GM10266 (cell line): ENCODE measurements around the gene SPIB.

Experiments used
- DNase-seq: peaks from one replicate; pipeline ENCODE4 v3.0.0; 2012; ENCODE audit errors: extremely low spot score
- TF ChIP-seq, protein P1 (sequence below): IDR thresholded peaks from 2 replicates; pipeline ENCODE4 v1.5.1; 2012; ENCODE audit warnings: mild to moderate bottlenecking, low read depth; ENCODE audit not compliant: control insufficient read depth, insufficient read depth; ENCODE audit errors: missing control alignments

Gene SPIB

DNA sequence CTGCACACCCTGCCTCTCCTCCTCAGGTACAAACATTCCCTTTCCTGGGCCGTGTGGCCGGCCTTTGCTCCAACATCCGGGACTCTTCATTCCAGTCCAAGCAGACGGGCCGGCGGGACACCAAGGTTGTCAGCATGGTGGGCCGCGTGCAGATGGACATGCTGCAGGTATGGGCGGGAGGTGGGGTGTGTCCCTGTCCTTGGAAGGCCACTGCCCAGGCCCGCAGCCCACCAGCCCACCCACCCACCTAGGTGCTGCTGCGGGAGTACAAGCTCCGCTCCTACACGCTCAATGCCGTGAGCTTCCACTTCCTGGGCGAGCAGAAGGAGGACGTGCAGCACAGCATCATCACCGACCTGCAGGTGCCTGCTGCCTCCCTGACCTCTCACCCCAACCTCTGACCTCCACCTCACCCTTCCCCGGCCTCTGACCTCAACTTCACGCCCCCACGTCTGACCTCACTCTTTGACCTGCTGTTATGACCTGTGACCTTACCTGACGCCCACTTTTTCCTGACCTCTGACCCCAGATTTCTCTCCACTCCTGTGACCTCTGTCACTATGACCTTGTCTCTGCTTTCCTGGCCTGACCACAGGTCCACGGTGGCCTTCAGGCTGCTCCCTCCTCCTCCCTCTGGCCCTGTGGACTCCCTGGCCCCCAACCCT lies 12.4 kb upstream of the SPIB start:
- DNase-seq: no peak
- TF ChIP-seq, protein P1, sequence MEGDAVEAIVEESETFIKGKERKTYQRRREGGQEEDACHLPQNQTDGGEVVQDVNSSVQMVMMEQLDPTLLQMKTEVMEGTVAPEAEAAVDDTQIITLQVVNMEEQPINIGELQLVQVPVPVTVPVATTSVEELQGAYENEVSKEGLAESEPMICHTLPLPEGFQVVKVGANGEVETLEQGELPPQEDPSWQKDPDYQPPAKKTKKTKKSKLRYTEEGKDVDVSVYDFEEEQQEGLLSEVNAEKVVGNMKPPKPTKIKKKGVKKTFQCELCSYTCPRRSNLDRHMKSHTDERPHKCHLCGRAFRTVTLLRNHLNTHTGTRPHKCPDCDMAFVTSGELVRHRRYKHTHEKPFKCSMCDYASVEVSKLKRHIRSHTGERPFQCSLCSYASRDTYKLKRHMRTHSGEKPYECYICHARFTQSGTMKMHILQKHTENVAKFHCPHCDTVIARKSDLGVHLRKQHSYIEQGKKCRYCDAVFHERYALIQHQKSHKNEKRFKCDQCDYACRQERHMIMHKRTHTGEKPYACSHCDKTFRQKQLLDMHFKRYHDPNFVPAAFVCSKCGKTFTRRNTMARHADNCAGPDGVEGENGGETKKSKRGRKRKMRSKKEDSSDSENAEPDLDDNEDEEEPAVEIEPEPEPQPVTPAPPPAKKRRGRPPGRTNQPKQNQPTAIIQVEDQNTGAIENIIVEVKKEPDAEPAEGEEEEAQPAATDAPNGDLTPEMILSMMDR: no peak

DNA sequence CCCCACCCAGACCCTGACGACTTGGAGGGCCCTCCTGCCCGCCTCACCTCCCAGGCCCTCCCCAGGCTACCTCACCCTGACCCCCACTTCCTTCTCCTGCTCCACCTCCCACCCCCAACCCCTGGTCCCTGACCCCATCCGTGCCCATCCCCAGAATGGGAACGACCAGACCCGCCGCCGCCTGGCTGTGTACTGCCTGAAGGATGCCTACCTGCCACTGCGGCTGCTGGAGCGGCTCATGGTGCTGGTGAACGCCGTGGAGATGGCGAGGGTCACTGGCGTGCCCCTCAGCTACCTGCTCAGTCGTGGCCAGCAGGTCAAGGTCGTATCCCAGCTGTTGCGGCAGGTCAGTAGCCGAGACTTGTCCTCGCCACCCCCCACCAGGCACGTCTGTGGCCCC lies 11.9 kb upstream of the SPIB start:
- DNase-seq: no peak

DNA sequence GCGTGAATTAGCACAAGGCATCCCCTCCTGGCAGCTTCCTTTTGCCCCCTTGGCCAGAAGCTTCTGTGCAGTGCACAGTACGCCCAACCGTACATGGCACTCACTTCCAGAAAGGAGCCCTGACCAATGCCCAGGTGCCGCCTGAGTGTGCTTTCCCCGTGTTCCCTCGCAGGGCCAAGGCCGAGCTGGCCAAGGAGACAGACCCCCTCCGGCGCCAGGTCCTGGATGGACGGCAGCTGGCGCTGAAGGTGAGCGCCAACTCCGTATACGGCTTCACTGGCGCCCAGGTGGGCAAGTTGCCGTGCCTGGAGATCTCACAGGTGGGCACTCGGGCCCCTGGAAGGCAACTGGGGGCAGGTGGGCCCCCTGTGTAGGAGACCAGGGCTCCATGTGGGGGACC lies 9.4 kb upstream of the SPIB start:
- TF ChIP-seq, protein P1: no peak
- DNase-seq: no peak

More for the DNA sequence above, 11.9 kb upstream of the SPIB start:
- TF ChIP-seq, protein P1: no peak

DNA sequence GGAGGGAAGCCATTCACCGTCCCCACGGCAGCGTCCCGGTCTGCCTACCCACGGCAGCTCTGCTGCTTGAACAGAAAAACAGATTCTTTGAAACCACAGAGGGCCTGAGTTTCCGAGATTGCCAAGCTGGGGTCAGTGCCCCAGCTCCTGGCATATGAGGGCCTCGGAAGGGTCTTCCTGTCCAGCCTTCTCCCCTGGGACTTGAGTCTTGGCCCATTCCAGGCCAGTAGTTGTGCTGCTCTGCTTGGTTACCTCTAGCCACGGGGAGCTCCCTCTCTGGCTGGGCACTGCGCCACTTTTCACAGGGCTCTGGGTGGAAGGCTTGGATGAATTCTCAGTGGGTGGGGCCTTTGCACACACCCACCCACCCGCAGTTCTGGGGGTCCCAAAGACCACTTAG lies 8.6 kb upstream of the SPIB start:
- TF ChIP-seq, protein P1: no peak

DNA sequence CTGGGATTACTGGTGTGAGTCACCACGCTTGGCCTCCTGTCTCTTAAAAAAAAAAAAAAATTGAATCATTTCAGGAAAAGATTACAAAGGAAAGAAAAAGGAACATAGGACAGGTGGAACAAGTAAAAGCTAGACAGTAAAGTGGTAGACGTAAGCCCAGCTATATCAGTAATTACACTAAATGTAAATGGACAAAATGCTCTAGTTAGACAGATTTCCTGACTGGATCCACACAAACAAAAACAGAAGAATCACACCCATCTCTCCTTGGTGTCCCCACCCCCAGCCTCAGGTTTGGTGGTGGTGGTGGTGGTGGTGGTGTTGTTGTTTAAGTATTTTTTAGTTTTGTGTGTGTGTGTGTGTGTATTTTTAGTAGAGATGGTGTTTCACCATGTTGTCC lies 6.3 kb upstream of the SPIB start:
- TF ChIP-seq, protein P1: no peak
- DNase-seq: no peak

More for the DNA sequence above, 8.6 kb upstream of the SPIB start:
- no peak for DNase-seq

DNA sequence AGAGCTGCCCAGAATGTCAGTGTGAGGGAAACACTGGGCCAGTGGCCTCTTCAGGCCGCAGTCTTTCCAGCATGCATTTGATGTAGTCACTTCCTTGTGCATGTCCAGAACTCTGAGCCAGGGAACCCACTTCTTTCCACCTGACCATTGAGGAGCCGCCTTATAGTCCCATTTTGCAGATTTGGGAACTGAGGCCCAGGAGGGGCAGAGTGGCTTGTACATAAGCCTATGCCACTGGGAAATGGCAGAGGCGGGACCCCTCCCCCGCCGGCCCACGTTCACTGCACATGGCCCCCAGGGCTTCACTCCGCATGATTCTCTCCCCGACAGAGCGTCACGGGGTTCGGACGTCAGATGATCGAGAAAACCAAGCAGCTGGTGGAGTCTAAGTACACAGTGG lies 5.6 kb upstream of the SPIB start:
- TF ChIP-seq, protein P1: no peak
- DNase-seq: no peak

DNA sequence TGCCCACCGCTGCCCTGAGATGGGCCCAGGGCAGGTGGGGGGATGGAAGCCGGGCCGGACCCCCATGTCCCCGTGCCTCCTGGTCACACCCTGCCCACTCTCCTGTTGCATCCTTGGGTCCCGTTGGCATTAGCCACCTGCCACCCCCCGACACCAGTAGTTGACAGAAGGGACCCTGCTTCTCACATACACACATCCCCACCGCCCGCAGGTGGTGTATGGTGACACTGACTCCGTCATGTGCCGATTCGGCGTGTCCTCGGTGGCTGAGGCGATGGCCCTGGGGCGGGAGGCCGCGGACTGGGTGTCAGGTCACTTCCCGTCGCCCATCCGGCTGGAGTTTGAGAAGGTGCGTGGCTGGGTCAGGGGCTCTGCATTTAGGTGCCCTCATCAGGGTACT lies 5.2 kb upstream of the SPIB start:
- no peak for DNase-seq
- TF ChIP-seq, protein P1: no peak
